K562 (cell line): Measurements from ENCODE around the gene SAMD13. TPM values are rescaled to one million over a fixed set of nuclear protein-coding genes. Genes with fewer than 3 reads are reported as not detected.

Experiments used
- HDAC1 ChIP-seq, 2 experiments: fragments of 450-650 bp; IDR thresholded peaks; 2 replicates each; pipeline ENCODE4 v1.6.1; 2016 to 2017; ENCODE audit warnings: inconsistent platforms in 1 of 2, mild to moderate bottlenecking in 1 of 2, moderate library complexity in 1 of 2
- MAFG ChIP-seq: fragments of 450-650 bp; conservative IDR thresholded peaks from 2 replicates; pipeline ENCODE4 v1.6.1; 2016; ENCODE audit warnings: missing genetic modification characterization, missing compliant biosample characterization
- SMARCC2 ChIP-seq: fragments of 450-650 bp; IDR thresholded peaks from 2 replicates; pipeline ENCODE4 v1.6.1; 2017; ENCODE audit warnings: antibody characterized with exemption, moderate library complexity, mild to moderate bottlenecking, low read depth
- TEAD4 ChIP-seq, 2 experiments: sonication (generic) in 1 of 2; formaldehyde crosslinking in 1 of 2; IDR thresholded peaks; 2 replicates each; pipeline versions ENCODE4 v1.6.1 to v1.8.0; 2012 to 2022; ENCODE audit warnings: borderline replicate concordance in 1 of 2, inconsistent platforms in 1 of 2, low read length in 1 of 2, mild to moderate bottlenecking in 1 of 2, missing genetic modification reagents in 1 of 2
- ZNF143 ChIP-seq: sonication (generic); formaldehyde crosslinking; IDR thresholded peaks from 2 replicates; pipeline ENCODE4 v1.9.0; 2022; ENCODE audit warnings: mild to moderate bottlenecking, missing genetic modification reagents
- ZNF175 ChIP-seq: fragments of 200-800 bp; sonication (Bioruptor generic); IDR thresholded peaks from 2 replicates; pipeline ENCODE4 v1.6.1; 2016; ENCODE audit warnings: low read depth, mild to moderate bottlenecking, missing genetic modification characterization, missing compliant biosample characterization
- polyA plus RNA-seq, 8 experiments: library from polyadenylated mRNA; depleted of rRNA in 4 of 8; stranded (reverse) in 5 of 8; unstranded in 3 of 8; fragments of >200 nt; fragmentation: Nextera tagmentation in 2 of 8; fragmentation: Illumina TruSeq in 1 of 8; extraction: Ambion mirVana in 2 of 8; extraction: Trizol in 1 of 8; gene quantifications; 2 replicates each; pipeline versions ENCODE4 v1.2.1 to v1.2.3, GENCODE V29; 2011 to 2014; ENCODE audit warnings: inconsistent platforms in 1 of 8, missing spikeins in 1 of 8
- total RNA-seq, 7 experiments: library from RNA; depleted of rRNA in 6 of 7; stranded (reverse); fragments of >200 nt in 6 of 7; fragmentation: Illumina TruSeq in 2 of 7; extraction: Trizol in 2 of 7; gene quantifications; 2 replicates each; pipeline versions ENCODE4 v1.2.1 to v1.2.3, GENCODE V29; 2011 to 2021; ENCODE audit warnings: low replicate concordance in 1 of 7
- TF ChIP-seq, protein P1 (sequence below): sonication (generic); formaldehyde crosslinking; IDR thresholded peaks from 2 replicates; pipeline ENCODE4 v1.8.0; 2022; ENCODE audit warnings: mild to moderate bottlenecking, missing genetic modification reagents

Gene SAMD13
- total and polyA plus RNA-seq, 9 of the 15 experiments (the other 6 are each of a cell fraction or from before 2014, with no cell fraction given), result 0.78 to 2.7 (median 1.00) TPM

DNA sequence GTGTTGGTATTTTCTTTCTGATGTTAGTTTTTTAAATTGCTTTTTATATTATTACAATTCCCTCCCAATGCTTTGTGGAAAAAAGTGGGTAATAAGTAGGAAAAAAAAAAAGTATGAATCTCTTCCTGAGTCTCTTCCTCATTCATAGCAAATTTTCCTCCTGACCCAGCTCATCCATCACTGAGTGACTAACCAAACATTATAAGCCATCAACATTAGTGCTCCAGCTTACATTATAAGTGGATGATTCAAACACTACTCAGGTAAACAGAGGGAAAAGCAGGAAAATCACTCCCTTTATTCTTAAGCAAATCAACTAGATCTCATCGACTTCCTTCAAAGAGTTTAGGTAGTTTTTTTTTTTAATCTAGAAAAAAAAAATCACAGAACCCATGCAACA, 15.4 kb upstream of the SAMD13 start (continued):
- TF ChIP-seq, protein P1, sequence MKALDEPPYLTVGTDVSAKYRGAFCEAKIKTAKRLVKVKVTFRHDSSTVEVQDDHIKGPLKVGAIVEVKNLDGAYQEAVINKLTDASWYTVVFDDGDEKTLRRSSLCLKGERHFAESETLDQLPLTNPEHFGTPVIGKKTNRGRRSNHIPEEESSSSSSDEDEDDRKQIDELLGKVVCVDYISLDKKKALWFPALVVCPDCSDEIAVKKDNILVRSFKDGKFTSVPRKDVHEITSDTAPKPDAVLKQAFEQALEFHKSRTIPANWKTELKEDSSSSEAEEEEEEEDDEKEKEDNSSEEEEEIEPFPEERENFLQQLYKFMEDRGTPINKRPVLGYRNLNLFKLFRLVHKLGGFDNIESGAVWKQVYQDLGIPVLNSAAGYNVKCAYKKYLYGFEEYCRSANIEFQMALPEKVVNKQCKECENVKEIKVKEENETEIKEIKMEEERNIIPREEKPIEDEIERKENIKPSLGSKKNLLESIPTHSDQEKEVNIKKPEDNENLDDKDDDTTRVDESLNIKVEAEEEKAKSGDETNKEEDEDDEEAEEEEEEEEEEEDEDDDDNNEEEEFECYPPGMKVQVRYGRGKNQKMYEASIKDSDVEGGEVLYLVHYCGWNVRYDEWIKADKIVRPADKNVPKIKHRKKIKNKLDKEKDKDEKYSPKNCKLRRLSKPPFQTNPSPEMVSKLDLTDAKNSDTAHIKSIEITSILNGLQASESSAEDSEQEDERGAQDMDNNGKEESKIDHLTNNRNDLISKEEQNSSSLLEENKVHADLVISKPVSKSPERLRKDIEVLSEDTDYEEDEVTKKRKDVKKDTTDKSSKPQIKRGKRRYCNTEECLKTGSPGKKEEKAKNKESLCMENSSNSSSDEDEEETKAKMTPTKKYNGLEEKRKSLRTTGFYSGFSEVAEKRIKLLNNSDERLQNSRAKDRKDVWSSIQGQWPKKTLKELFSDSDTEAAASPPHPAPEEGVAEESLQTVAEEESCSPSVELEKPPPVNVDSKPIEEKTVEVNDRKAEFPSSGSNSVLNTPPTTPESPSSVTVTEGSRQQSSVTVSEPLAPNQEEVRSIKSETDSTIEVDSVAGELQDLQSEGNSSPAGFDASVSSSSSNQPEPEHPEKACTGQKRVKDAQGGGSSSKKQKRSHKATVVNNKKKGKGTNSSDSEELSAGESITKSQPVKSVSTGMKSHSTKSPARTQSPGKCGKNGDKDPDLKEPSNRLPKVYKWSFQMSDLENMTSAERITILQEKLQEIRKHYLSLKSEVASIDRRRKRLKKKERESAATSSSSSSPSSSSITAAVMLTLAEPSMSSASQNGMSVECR (CRISPR knock-in tag), result no peak
- TF ChIP-seq TEAD4 (IDR thresholded peaks at IDR 0.05; ENCODE audit: low read length) (no peak), TEAD4 (CRISPR knock-in tag; IDR thresholded peaks at IDR 0.05; ENCODE audit: borderline replicate concordance) (no peak), MAFG (tag) (no peak), HDAC1 (IDR thresholded peaks at IDR 0.05) (no peak), ZNF143 (CRISPR knock-in tag) (no peak), SMARCC2 (no peak), ZNF175 (CRISPR knock-in tag) (no peak)
